Stomach (tissue), 9 donors: Measurements from ENCODE around the gene DTX3. TPM values are rescaled to one million over a fixed set of nuclear protein-coding genes. Genes with fewer than 3 reads are reported as not detected.

Source experiments
- DNase-seq, 2 donors: peaks; one replicate each; pipeline versions ENCODE4 v3.0.0 to v3.0.0-alpha.2; 2013 to 2019
- H3K27ac ChIP-seq, 5 donors: fragments of 200-600 bp in 4 of 5; sonication (generic) in 4 of 5; one replicate each; pipeline ENCODE4 v1.5.1; 2013 to 2019; ENCODE audit warnings: mild to moderate bottlenecking in 1 of 5, moderate library complexity in 1 of 5
- H3K27me3 ChIP-seq, 3 donors: fragments of 200-600 bp; sonication (generic); one replicate each; pipeline ENCODE4 v1.5.1; 2017 to 2019; ENCODE audit warnings: mixed run types in 1 of 3
- H3K36me3 ChIP-seq, 4 donors: fragments of 200-600 bp; sonication (generic); 1 replicate in 3 of 4; 2 replicates in 1 of 4; pipeline ENCODE4 v1.5.1; 2016 to 2019
- H3K4me1 ChIP-seq, 4 donors: fragments of 200-600 bp; sonication (generic); one replicate each; pipeline ENCODE4 v1.5.1; 2016 to 2019
- H3K4me3 ChIP-seq, 4 donors: fragments of 200-600 bp; sonication (generic) in 3 of 4; one replicate each; pipeline ENCODE4 v1.5.1; 2016 to 2019; ENCODE audit warnings: mild to moderate bottlenecking in 1 of 4
- H3K9me3 ChIP-seq, 4 donors: fragments of 200-600 bp; sonication (generic); one replicate each; pipeline ENCODE4 v1.5.1; 2016 to 2019
- EP300 ChIP-seq: sonication (generic); formaldehyde crosslinking; IDR thresholded peaks from one replicate; pipeline ENCODE4 v1.6.1; 2017; ENCODE audit warnings: antibody characterized with exemption
- POLR2A ChIP-seq, 4 donors: fragments of 450-650 bp; IDR thresholded peaks; one replicate each; pipeline ENCODE4 v1.6.1; 2016; ENCODE audit warnings: antibody characterized with exemption in 4 of 4, control low read depth in 2 of 4, mild to moderate bottlenecking in 1 of 4, moderate library complexity in 1 of 4
- POLR2AphosphoS5 ChIP-seq, 3 donors: sonication (generic); formaldehyde crosslinking; IDR thresholded peaks; one replicate each; pipeline ENCODE4 v1.6.1; 2016; ENCODE audit warnings: antibody characterized with exemption in 3 of 3
- WGBS, 5 donors: extraction: QIAGEN DNeasy Blood & Tissue Kit in 3 of 5; methylation state at CpG; one replicate each; pipeline versions ENCODE4 v1.1.5 to v1.1.7; 2013 to 2018; 5-methylcytosine and 5-hydroxymethylcytosine counted together
- intact Hi-C: fragments of 100-400 bp; cut with DNase I; formaldehyde crosslinking; loops from one replicate; pipeline ENCODE4 v1.15.1; 2023; ENCODE audit warnings: low total_unique reads
- polyA plus RNA-seq, 3 donors: library from polyadenylated mRNA; stranded (reverse); fragments of 200-250 nt; gene quantifications; one replicate each; pipeline ENCODE4 v1.2.3, GENCODE V29; 2013
- total RNA-seq, 5 donors: library from RNA; depleted of rRNA; stranded (reverse); fragments of >200 nt; gene quantifications; one replicate each; pipeline versions ENCODE4 v1.1.0 to v1.2.3, GENCODE V29; 2014 to 2016
- TF ChIP-seq, protein P1 (sequence below), 7 experiments: fragments of 450-650 bp in 4 of 7; fragments of 200-600 bp in 3 of 7; sonication (generic) in 3 of 7; IDR thresholded peaks; one replicate each; pipeline ENCODE4 v1.5.1; 2016 to 2019; ENCODE audit warnings: antibody characterized with exemption in 7 of 7, control low read depth in 2 of 7, mild to moderate bottlenecking in 1 of 7
- donor health status: healthy with polysubstance abuse.
- donor health status: Bipolar disorder and iron deficiency.
- donor health status: healthy.

DTX3 gene
- total and polyA plus RNA-seq, 8 donors: 5.2 to 49.6 (median 15.9) TPM

DNA sequence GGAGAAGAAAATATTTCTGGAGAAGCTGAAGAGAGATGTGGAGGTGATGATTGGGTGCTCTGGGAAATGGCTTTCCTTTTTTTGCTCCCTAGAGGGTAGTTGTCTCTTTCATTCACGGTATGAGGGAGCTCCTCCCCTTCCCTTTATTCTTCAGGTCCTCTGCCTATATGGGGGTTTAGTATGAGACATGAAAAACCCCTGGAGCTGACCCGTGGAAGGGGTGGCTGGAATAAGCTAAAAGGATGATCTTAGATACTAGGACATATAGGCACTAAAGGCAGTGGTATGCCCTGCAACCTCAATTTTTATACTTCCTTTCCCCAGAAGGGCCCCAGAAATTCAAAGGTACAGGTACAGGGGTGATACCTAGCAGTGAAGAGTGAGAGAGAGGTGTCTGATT, 4.2 kb upstream of the DTX3 start:
- TF ChIP-seq, protein P1, sequence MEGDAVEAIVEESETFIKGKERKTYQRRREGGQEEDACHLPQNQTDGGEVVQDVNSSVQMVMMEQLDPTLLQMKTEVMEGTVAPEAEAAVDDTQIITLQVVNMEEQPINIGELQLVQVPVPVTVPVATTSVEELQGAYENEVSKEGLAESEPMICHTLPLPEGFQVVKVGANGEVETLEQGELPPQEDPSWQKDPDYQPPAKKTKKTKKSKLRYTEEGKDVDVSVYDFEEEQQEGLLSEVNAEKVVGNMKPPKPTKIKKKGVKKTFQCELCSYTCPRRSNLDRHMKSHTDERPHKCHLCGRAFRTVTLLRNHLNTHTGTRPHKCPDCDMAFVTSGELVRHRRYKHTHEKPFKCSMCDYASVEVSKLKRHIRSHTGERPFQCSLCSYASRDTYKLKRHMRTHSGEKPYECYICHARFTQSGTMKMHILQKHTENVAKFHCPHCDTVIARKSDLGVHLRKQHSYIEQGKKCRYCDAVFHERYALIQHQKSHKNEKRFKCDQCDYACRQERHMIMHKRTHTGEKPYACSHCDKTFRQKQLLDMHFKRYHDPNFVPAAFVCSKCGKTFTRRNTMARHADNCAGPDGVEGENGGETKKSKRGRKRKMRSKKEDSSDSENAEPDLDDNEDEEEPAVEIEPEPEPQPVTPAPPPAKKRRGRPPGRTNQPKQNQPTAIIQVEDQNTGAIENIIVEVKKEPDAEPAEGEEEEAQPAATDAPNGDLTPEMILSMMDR (IDR thresholded peaks at IDR 0.05): no peak
- TF ChIP-seq POLR2AphosphoS5 (IDR thresholded peaks at IDR 0.05) (no peak), POLR2A (IDR thresholded peaks at IDR 0.05) (no peak), EP300 (no peak)
- no peaks in the 10 kb centered on the region for H3K9me3 ChIP-seq
- intact Hi-C loops: no loop called here
- H3K27me3 ChIP-seq: peaks cover 0 to 9% (median 0%) of the 10 kb centered on the region in 3 donors
- peaks cover under 1 to 22% (median 21%) of the 10 kb centered on the region in 4 donors for H3K4me1 ChIP-seq
- WGBS, 5 donors: 66 to 81% (median 70%) methylated on average over 2 of the region's 2 CpGs
- H3K27ac ChIP-seq: no peak overlapping the region
- H3K4me3 ChIP-seq: no peak overlapping the region
- no peak for DNase-seq
- H3K36me3 ChIP-seq: peaks cover 39 to 73% (median 71%) of the 10 kb centered on the region in 4 donors

DNA sequence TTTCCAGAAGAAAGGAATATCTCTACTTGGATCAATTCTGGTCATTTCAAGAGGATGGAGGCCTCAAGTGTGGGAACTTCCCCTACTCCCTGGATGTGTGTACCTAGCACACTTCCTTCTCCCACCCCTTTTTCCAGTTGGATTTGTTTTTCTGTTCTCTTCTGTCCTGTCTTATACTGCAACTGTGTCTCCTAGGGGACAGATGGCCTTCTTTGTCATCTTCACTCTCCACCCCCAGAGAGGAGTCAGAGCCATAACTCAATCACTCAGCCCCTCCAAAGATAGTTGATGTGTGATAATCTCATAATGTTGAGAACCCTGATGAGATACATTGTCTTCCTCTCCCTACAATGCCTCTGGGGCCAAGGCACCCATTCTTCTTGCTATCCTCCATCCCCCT, 2.1 kb upstream of the DTX3 start:
- Histone ChIP-seq H3K27me3 (peaks cover 0 to 9% (median 0%) of the 10 kb centered on the region in 3 donors), H3K27ac (no peak overlapping the region), H3K4me1 (peaks cover 6 to 32% (median 27%) of the 10 kb centered on the region in 4 donors), H3K4me3 (no peak overlapping the region), H3K9me3 (no peaks in the 10 kb centered on the region), H3K36me3 (peaks cover 33 to 66% (median 61%) of the 10 kb centered on the region in 4 donors)
- TF ChIP-seq, protein P1 (IDR thresholded peaks at IDR 0.05): no peak
- TF ChIP-seq EP300 (no peak), POLR2A (IDR thresholded peaks at IDR 0.05) (no peak), POLR2AphosphoS5 (IDR thresholded peaks at IDR 0.05) (no peak)
- no peak for DNase-seq
- intact Hi-C loops: no loop called here

DNA sequence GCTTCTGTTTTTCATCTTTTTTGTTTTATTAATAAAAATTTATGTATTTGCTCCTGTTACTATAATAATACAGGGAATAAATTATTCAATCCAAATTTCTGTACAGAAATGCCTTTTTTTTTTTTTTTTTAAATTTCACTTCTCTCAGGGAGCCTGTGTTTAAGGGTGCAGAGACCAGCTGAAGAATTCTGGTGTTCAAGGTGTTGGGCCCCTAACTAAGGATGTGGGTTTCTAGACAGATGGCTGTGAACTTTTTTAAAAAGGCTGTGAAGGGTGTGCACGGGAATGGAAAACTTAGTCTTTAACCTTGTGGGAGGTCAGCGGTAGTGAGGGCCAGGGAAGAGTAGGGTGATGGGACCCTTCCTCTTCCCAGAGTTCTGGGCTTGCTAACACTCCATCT, 1.3 kb upstream of the DTX3 start:
- Histone ChIP-seq H3K27me3 (peaks cover 0 to 9% (median 0%) of the 10 kb centered on the region in 3 donors), H3K36me3 (peaks cover 28 to 64% (median 60%) of the 10 kb centered on the region in 4 donors), H3K27ac (peak overlapping the region in 4 of 5 donors; percentile 87 to 95 (median 90)), H3K4me1 (peaks cover 6 to 32% (median 27%) of the 10 kb centered on the region in 4 donors), H3K4me3 (no peak overlapping the region), H3K9me3 (no peaks in the 10 kb centered on the region)
- 52 to 62% (median 58%) methylated on average over 2 of the region's 2 CpGs for WGBS, 5 donors
- DNase-seq: no peak
- intact Hi-C loops: no loop called here
- TF ChIP-seq POLR2A (IDR thresholded peaks at IDR 0.05): no peak

DNA sequence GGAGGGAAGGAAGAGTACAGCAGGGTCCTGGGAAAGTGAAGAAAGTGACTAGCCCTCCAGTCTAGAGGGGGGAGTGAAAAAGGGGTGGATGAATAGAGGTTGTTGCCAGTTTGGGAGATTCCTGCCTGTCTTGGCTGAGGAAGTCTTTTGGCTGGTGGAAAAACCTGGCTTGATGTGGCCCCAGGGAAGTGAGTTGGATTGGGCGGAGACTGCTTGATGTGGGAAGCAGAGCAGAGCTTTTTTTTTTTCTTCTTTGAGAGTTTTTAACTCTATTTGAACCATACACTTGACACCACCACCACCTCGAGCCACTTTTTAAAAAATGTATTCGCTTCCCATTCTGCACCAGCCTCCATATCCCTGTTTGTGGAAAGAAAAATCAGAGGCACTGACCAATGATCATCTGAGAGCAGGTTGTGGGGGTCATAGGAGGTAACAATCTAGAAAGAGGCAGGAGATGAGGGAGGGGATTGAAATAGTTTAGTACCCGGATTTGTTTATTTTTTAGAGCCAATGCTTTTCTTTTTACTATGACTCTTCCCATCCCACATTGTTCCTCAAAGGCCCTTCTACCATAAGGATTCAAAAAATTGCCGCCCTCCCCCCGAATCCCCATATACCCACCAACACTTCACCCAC, 690 bp upstream of the DTX3 start:
- 15 to 24% (median 22%) methylated on average over 6 of the region's 6 CpGs for WGBS, 5 donors
- Histone ChIP-seq H3K4me1 (peaks cover 6 to 37% (median 27%) of the 10 kb centered on the region in 4 donors), H3K27ac (peak overlapping the region; percentile 82 to 95 (median 90)), H3K9me3 (no peaks in the 10 kb centered on the region), H3K4me3 (peak overlapping the region; percentile 79 to 89 (median 84)), H3K27me3 (peaks cover 0 to 9% (median 0%) of the 10 kb centered on the region in 3 donors), H3K36me3 (peaks cover 23 to 65% (median 60%) of the 10 kb centered on the region in 4 donors)
- TF ChIP-seq, protein P1 (IDR thresholded peaks at IDR 0.05): no peak
- TF ChIP-seq POLR2AphosphoS5 (IDR thresholded peaks at IDR 0.05) (no peak), POLR2A (IDR thresholded peaks at IDR 0.05) (no peak), EP300 (no peak)
- DNase-seq: peak in 1 of 2 donors; percentile 87
- intact Hi-C loops: no loop called here
